Measurements from ENCODE around the gene TRMT6.

The TRMT6 gene

GRCh38 chr20:5950271-5951031 lies at the start of gene TRMT6, which contains the start of gene MCM8:
TRMT6 (minus strand) TSS chr20:5950533; CDS start chr20:5950405, 128 bp downstream.
MCM8 (plus strand) TSS chr20:5950652; CDS start chr20:5952016, 1,364 bp downstream.
- peak; percentile 97 for DNase-seq (ENCODE audit: low spot score)
- Histone ChIP-seq H3K4me3 (ENCODE audit: severe bottlenecking) (peak within 1 kb of the TSS; percentile 85), H3K27ac (ENCODE audit: poor library complexity, severe bottlenecking) (peak within 1 kb of the TSS; percentile 68), H3K36me3 (ENCODE audit: low read depth) (peaks cover 70% of the 10 kb centered on the region), H3K4me1 (ENCODE audit: insufficient read depth, poor library complexity, severe bottlenecking) (peaks cover 27% of the 10 kb centered on the region), H3K9me3 (ENCODE audit: severe bottlenecking) (no peaks in the 10 kb centered on the region), H3K27me3 (ENCODE audit: insufficient read depth, poor library complexity, severe bottlenecking) (no peaks in the 10 kb centered on the region)
- TF ChIP-seq CTCF (IDR thresholded peaks at IDR 0.05; ENCODE audit: poor library complexity, severe bottlenecking) = no peak
- peak; percentile 91 for ATAC-seq (ENCODE audit: low read depth)

- ATAC-seq (ENCODE audit: low read depth) (no peak), DNase-seq (ENCODE audit: low spot score) (no peak)
- Histone ChIP-seq H3K36me3 (ENCODE audit: low read depth) (peaks cover 32% of the 10 kb centered on the region), H3K9me3 (ENCODE audit: severe bottlenecking) (no peaks in the 10 kb centered on the region), H3K4me3 (ENCODE audit: severe bottlenecking) (no peak overlapping the region), H3K27me3 (ENCODE audit: insufficient read depth, poor library complexity, severe bottlenecking) (no peaks in the 10 kb centered on the region), H3K27ac (ENCODE audit: poor library complexity, severe bottlenecking) (no peak overlapping the region), H3K4me1 (ENCODE audit: insufficient read depth, poor library complexity, severe bottlenecking) (no peaks in the 10 kb centered on the region)
- no peak for TF ChIP-seq CTCF (IDR thresholded peaks at IDR 0.05; ENCODE audit: poor library complexity, severe bottlenecking)
Observed at GRCh38 chr20:5999783-6000182, 49.5 kb upstream of the TRMT6 start.

- DNase-seq (ENCODE audit: low spot score) (no peak), ATAC-seq (ENCODE audit: low read depth) (peak; percentile 25; the same call in 1 of the 3 replicates)
- H3K4me1 ChIP-seq (ENCODE audit: insufficient read depth, poor library complexity, severe bottlenecking) = no peaks in the 10 kb centered on the region
- no peak overlapping the region for H3K4me3 ChIP-seq (ENCODE audit: severe bottlenecking)
- peaks cover 62% of the 10 kb centered on the region for H3K36me3 ChIP-seq (ENCODE audit: low read depth)
- TF ChIP-seq CTCF (IDR thresholded peaks at IDR 0.05; ENCODE audit: poor library complexity, severe bottlenecking) = no peak
- H3K27ac ChIP-seq (ENCODE audit: poor library complexity, severe bottlenecking) = no peak overlapping the region
- H3K27me3 ChIP-seq (ENCODE audit: insufficient read depth, poor library complexity, severe bottlenecking) = no peaks in the 10 kb centered on the region
- no peaks in the 10 kb centered on the region for H3K9me3 ChIP-seq (ENCODE audit: severe bottlenecking)
Observed at GRCh38 chr20:5996765-5997164, 46.4 kb upstream of the TRMT6 start.

- ATAC-seq (ENCODE audit: low read depth) = 0 out of 3 replicates have a peak, but pooled peaks have one; percentile 36
- peaks cover 92% of the 10 kb centered on the region for H3K36me3 ChIP-seq (ENCODE audit: low read depth)
- no peak overlapping the region for H3K27ac ChIP-seq (ENCODE audit: poor library complexity, severe bottlenecking)
Observed at GRCh38 chr20:5991623-5992441, 41.5 kb upstream of the TRMT6 start.

More at GRCh38 chr20:5991623-5992441, 41.5 kb upstream of the TRMT6 start:
- Histone ChIP-seq H3K27me3 (ENCODE audit: insufficient read depth, poor library complexity, severe bottlenecking) (no peaks in the 10 kb centered on the region), H3K4me3 (ENCODE audit: severe bottlenecking) (no peak overlapping the region), H3K9me3 (ENCODE audit: severe bottlenecking) (no peaks in the 10 kb centered on the region), H3K4me1 (ENCODE audit: insufficient read depth, poor library complexity, severe bottlenecking) (no peaks in the 10 kb centered on the region)
- DNase-seq (ENCODE audit: low spot score) = no peak
- no peak for TF ChIP-seq CTCF (IDR thresholded peaks at IDR 0.05; ENCODE audit: poor library complexity, severe bottlenecking)

All from RWPE2 (cell line).